Fibroblast of skin of left quadriceps (primary cell): ENCODE measurements around the gene APBB3.
A peak's percentile ranks its signal among the peaks of the same experiment; 100 is the strongest.

Source experiments
- DNase-seq, 2 experiments: peaks; one replicate each; pipeline ENCODE4 v3.0.0-alpha.2; 2013; ENCODE audit warnings: low read depth in 2 of 2

Gene APBB3

DNA sequence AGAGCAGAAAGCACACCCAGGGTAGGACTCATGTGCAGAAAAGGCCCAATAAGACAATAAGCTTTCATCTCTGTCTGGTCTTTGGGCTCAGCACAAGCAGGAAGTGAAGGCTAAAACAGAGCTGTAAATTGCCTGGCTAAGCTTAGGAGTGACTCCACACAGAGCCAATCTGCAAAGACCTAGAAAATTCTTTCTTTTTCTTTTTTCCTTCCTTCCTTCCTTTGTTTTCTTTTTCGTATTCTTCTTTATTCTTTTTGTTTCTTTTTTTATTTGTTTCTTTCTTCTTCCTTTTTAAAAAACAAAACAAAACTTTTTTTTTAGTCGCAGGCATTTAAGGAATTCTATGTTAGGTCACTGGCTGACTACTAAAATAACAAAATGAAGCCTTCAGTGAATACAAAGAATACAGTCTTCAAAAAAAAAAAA, 12.4 kb upstream of the APBB3 start:
- DNase-seq, result no peak

DNA sequence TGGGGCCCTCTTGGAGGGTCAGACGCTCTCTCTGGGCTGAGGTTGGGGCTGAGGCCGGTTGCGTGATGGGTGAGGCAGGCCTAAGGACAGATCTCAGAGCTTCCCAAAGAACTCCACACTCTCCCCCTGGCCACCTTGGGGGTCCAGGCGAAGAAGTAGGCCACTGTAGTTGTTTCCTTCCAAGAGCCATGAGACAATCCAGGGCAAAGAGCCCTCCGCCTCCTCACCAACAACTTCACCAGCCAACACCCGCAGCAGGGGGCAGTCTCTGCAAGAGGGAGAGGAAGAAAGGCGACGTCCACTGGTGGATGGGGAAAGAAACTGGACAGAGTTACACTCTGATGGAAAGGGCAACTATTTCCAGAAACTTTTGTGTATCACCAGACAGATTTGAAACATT, 10.9 kb upstream of the APBB3 start:
- no peak for DNase-seq

DNA sequence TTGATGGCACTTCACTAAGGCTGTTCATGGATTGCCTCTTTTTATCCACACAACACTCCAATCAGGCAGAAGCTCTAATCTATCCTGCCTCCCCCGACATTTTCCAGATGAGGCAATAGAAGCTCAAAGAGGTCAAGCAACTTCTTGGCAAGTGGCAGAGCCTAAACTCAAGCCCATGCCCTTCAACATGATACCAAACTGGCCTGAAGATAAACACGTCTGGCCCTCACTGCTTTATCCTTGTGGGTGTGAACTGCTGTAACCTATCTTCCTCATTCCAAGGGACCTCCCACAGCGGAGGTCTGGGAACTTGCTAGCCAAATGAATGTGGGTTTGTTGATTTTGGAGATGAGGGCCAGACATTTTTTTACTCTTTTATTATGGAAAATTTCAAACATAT, 9.8 kb upstream of the APBB3 start:
- no peak for DNase-seq

- no peak for DNase-seq
Measured at GRCh38 chr5:140573683-140574082, 9.3 kb upstream of the APBB3 start.

- no peak for DNase-seq
Measured at GRCh38 chr5:140571105-140571504, 6.7 kb upstream of the APBB3 start.

DNA sequence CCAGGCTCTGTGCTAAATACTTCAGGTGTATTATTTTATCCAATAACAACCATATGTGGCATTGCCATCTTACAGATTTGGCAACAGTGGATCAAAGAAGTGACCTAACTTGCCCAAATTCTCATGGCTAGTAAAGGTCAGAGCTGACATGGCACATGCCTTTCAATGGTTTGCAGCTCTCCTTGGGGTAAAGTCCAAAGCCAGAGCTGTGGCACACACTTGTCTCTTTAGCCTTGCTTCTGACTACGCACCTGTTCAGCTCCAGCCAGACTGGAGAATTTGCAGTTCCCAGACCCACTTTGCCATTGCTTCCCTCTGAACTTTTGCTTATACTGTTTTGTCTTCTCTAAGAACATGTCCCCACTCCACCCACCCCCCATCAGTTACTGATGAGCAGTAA, 6.1 kb upstream of the APBB3 start:
- DNase-seq, result no peak

DNA sequence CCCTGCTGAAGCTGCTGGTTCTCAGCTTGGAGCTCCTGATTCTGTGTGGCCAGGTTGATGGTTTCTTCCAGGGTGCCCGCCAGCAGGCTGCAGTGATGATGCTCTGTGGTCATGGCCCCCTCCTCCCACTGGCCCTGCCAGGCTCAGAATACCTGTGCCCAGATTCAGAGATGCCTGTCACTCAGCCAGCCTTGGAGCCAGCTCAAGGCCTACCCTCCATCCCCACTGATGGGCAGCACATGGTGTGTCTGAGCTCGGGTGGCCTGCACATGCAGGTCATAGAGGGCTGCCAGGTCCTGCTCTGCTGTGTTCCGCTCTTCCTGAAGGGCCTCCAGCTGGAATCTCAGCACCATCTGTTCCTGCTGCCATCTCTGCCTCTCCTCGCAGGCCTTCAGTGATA, 5.7 kb upstream of the APBB3 start:
- DNase-seq, result no peak

- no peak for DNase-seq
Measured at GRCh38 chr5:140569197-140569596, 4.8 kb upstream of the APBB3 start.

DNA sequence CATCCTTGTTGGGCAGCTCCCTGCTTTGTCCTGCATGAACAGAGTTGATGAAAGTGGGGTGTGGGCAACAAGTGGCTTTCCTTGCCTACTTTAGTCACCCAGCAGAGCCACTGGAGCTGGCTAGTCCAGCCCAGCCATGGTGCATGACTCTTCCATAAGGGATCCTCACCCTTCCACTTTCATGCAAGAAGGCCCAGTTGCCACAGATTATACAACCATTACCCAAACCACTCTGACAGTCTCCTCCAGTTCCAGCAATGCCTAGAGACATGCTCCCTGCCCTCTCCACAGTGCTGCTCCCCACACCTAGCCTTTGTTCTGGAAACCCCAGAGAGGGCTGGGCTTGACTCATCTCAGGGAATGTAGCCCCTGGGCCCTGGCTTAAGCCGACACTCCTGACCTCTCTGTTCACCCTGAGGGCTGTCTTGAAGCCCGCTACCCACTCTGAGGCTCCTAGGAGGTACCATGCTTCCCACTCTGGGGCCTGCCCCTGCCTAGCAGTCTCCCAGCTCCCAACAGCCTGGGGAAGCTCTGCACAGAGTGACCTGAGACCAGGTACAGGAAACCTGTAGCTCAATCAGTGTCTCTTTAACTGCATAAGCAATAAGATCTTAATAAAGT, 4.2 kb upstream of the APBB3 start:
- DNase-seq, result no peak

DNA sequence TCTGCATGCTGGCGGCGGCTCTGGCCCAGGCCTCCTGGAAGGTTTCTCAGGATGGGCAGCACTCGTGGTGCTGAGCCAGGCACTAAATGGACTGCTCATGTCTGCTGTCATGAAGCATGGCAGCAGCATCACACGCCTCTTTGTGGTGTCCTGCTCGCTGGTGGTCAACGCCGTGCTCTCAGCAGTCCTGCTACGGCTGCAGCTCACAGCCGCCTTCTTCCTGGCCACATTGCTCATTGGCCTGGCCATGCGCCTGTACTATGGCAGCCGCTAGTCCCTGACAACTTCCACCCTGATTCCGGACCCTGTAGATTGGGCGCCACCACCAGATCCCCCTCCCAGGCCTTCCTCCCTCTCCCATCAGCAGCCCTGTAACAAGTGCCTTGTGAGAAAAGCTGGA, 3.5 kb upstream of the APBB3 start:
- DNase-seq, result no peak

DNA sequence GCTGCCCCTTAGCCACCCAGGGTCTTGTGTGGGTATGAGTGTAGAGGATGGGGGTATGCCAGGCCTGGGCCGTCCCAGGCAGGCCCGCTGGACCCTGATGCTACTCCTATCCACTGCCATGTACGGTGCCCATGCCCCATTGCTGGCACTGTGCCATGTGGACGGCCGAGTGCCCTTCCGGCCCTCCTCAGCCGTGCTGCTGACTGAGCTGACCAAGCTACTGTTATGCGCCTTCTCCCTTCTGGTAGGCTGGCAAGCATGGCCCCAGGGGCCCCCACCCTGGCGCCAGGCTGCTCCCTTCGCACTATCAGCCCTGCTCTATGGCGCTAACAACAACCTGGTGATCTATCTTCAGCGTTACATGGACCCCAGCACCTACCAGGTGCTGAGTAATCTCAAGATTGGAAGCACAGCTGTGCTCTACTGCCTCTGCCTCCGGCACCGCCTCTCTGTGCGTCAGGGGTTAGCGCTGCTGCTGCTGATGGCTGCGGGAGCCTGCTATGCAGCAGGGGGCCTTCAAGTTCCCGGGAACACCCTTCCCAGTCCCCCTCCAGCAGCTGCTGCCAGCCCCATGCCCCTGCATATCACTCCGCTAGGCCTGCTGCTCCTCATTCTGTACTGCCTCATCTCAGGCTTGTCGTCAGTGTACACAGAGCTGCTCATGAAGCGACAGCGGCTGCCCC, 2.9 kb upstream of the APBB3 start:
- no peak for DNase-seq

DNA sequence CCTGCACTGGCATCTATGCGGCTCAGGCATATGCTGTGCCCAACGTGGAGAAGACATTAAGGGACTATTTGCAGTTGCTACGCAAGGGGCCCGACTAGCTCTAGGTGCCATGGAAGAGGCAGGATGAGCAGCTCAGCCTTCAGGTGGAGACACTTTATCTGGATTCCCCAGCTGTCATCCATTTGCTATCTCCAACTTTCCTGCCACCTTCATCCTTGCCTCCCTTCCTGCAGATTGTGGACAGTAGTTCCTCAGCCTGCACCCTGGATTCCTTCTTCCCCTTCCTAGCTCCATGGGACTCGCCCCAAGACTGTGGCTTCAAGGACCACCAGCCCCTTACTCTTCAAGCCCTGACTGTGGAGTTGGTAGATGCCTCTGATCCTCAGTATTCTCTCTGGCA, 2.3 kb upstream of the APBB3 start:
- no peak for DNase-seq

GRCh38 chr5:140565780-140566095, 1.3 kb upstream of the APBB3 start:
- no peak for DNase-seq

DNA sequence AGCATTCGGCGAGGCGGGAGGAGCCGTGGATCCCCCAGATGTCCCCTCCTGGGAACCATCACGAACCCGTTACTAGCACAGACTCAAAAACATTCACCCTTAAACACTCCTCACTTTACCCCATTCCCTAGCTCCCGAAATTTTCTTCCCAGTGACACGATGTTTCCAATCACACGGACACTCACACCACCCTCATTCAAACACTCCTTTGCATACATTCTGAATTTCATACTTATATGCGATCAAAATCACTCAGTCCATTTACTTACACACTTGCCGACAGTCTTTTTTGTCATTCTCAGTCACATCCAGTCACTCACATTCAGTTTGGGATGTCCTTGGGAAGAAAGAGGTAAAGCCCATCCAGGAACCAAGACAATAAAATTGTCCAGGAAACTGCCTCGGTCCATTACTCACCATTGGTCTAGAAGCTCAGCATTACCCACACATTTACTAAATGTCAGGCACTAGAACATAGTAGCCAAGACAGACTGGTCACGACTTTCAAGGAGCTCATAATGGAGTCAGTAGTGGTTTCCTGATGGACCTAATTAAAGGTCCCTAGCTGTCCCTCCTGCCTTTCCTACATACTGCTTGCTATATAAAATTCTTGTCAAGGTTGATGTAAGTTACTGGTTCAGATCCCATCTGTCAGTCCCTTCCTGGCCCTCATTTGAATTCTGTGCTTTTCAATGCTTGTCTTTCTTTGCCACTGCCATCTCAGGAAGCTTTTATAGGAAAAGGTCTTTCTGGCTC, 804 bp upstream of the APBB3 start:
- no peak for DNase-seq

DNA sequence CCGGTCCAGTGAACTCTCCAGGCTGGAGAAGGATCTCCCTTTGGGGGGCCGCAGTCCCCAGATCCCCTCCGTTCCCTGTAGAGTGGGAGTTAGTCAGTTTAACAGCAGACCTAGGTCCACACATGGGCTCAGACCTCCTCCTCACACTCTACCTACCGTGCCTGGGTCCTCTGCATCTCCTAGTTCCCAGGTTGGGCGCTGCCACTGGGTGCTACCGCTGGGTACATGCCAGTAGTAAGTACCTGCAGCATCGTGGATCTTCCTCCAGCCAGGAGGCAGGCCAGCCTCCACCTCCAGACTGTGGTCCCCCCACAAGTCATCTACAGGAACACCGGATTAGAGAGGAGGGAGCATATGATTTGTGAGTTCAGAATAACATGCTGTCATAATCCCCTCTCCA, 802 bp downstream of the APBB3 start:
- no peak for DNase-seq

GRCh38 chr5:140561753-140562523, 2.5 kb downstream of the APBB3 start:
- no peak for DNase-seq

DNA sequence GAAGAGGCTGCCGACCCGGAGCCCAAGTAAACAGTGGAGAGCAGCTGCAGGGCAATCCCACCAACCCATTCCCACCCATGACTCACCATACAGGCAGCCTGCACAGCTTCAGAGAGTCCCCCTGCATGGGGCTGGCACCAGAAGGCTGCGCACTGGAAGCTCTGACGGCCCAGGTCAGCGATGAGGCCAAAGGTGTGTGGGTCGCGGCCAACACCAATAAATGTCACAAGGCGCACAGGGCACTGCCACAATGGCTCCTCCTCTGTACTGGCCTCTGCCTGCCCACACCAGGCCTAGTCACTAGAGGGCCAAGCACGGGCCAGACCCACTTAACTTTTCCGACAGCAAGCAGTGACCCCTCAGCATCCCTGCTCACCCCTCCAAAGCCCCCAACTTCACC, 4.2 kb downstream of the APBB3 start:
- DNase-seq, result no peak

- no peak for DNase-seq
Measured at GRCh38 chr5:140558542-140558941, 5.9 kb downstream of the APBB3 start.

DNA sequence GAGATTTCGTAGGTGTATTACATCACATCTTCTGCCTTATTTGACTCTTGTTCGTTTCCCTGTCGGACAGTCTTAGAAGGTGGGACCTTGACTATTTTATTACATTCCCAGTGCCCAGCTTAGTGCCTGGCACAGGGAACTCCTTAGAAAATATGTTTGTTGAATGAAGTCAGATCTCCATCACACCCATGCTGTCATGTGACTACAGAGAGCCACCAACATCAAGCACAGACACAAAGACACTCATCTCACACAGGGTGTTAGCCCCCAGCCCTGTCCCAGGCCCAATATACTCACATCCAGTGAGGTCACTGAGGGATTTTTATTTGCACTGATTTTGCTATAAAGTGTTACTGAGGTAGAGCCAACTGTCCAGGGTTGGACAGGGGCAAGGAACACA, 6.4 kb downstream of the APBB3 start:
- no peak for DNase-seq

GRCh38 chr5:140557136-140557805, 7.1 kb downstream of the APBB3 start, which contains the start of gene SRA1:
Gene SRA1 (minus strand): TSS chr5:140557473. CDS start chr5:140557452, 21 bp downstream.
- peak; percentile 66 to 72 for DNase-seq

- DNase-seq, result no peak
Measured at GRCh38 chr5:140556438-140556837, 8.0 kb downstream of the APBB3 start.
